OCI-LY1 (cell line): ENCODE measurements around the gene STRADA.

Experiments
- H2AFZ ChIP-seq: fragments of 200-600 bp; sonication (generic), shearing (Covaris generic); 2 replicates; pipeline ENCODE4 v1.6.0; 2014; ENCODE audit warnings: antibody characterized with exemption, mild to moderate bottlenecking, low read length
- H3F3A ChIP-seq: fragments of 200-600 bp; sonication (generic), shearing (Covaris generic); 2 replicates; pipeline ENCODE4 v1.6.0; 2014; ENCODE audit warnings: mild to moderate bottlenecking, antibody characterized with exemption, low read length, moderate library complexity; ENCODE audit not compliant: insufficient read depth
- H3K27ac ChIP-seq: fragments of 200-600 bp; sonication (generic); 2 replicates; pipeline ENCODE4 v1.5.1; 2014; ENCODE audit warnings: low read length, mixed run types, mild to moderate bottlenecking, low read depth; ENCODE audit not compliant: poor library complexity, severe bottlenecking
- H3K27me3 ChIP-seq: fragments of 200-600 bp; sonication (generic); 2 replicates; pipeline ENCODE4 v1.6.0; 2014; ENCODE audit warnings: antibody characterized with exemption, mild to moderate bottlenecking, low read length, moderate library complexity; ENCODE audit not compliant: insufficient read depth
- H3K36me3 ChIP-seq: fragments of 200-600 bp; sonication (generic); 2 replicates; pipeline ENCODE4 v1.6.1; 2014; ENCODE audit warnings: mild to moderate bottlenecking, antibody characterized with exemption, low read length, moderate library complexity, mixed read lengths; ENCODE audit not compliant: insufficient read depth
- H3K4me1 ChIP-seq: fragments of 200-600 bp; sonication (generic); 2 replicates; pipeline ENCODE4 v1.5.1; 2014; ENCODE audit warnings: mild to moderate bottlenecking, low read length, moderate library complexity; ENCODE audit not compliant: insufficient read depth, severe bottlenecking
- H3K4me2 ChIP-seq: fragments of 200-600 bp; sonication (generic), shearing (Covaris generic); 2 replicates; pipeline ENCODE4 v1.6.1; 2014; ENCODE audit warnings: low read length
- H3K4me3 ChIP-seq: fragments of 200-600 bp; sonication (generic); 2 replicates; pipeline ENCODE4 v1.5.1; 2014; ENCODE audit warnings: low read length, low read depth, mild to moderate bottlenecking, mixed read lengths; ENCODE audit not compliant: poor library complexity, severe bottlenecking
- H3K79me2 ChIP-seq: fragments of 200-600 bp; shearing (Covaris generic); 2 replicates; pipeline ENCODE4 v1.6.1; 2016; ENCODE audit warnings: mixed run types, low read length, mixed read lengths; ENCODE audit not compliant: insufficient read depth
- H3K9ac ChIP-seq: fragments of 200-600 bp; sonication (generic), shearing (Covaris generic); 2 replicates; pipeline ENCODE4 v1.6.1; 2014; ENCODE audit warnings: mild to moderate bottlenecking, low read length, mixed read lengths
- H3K9me2 ChIP-seq: fragments of 200-600 bp; sonication (generic), shearing (Covaris generic); 2 replicates; pipeline ENCODE4 v1.6.1; 2014; ENCODE audit warnings: low read depth, mild to moderate bottlenecking, low read length, mixed read lengths
- H3K9me3 ChIP-seq: fragments of 200-600 bp; shearing (Covaris generic); 2 replicates; pipeline ENCODE4 v1.6.1; 2014; ENCODE audit warnings: low read length, mixed read lengths
- H4K20me1 ChIP-seq: fragments of 200-600 bp; sonication (generic), shearing (Covaris generic); 2 replicates; pipeline ENCODE4 v1.6.0; 2016; ENCODE audit warnings: mild to moderate bottlenecking, low read length; ENCODE audit not compliant: insufficient read depth
- CTCF ChIP-seq: fragments of 200-600 bp; sonication (generic), shearing (Covaris generic); IDR thresholded peaks from 2 replicates; pipeline ENCODE4 v1.5.1; 2017; ENCODE audit warnings: mild to moderate bottlenecking, antibody characterized with exemption, low read length, moderate library complexity, mixed read lengths
- EZH2 ChIP-seq: fragments of 200-600 bp; sonication (generic), shearing (Covaris generic); IDR thresholded peaks from 2 replicates; pipeline ENCODE4 v1.8.0; 2017; ENCODE audit warnings: borderline replicate concordance, mixed run types, mild to moderate bottlenecking, antibody characterized with exemption, low read length, moderate library complexity, mixed read lengths

Gene STRADA

GRCh38 chr17:63695889-63696288 is 45.7 kb downstream of the STRADA start:
- Histone ChIP-seq H4K20me1 (no peaks in the 10 kb centered on the region), H3K27me3 (no peaks in the 10 kb centered on the region), H3K4me1 (peaks cover 44% of the 10 kb centered on the region), H2AFZ (no peak overlapping the region), H3K4me3 (peak overlapping the region; percentile 0), H3K27ac (peak overlapping the region; percentile 98), H3K9ac (peak overlapping the region; percentile 34; the same call in 1 of the 2 replicates), H3K9me2 (no peaks in the 10 kb centered on the region), H3K4me2 (peak overlapping the region; percentile 92), H3K36me3 (peaks cover 36% of the 10 kb centered on the region), H3K9me3 (no peaks in the 10 kb centered on the region), H3F3A (no peaks in the 10 kb centered on the region), H3K79me2 (no peaks in the 10 kb centered on the region)
- TF ChIP-seq CTCF: no peak
- TF ChIP-seq EZH2: no peak

DNA sequence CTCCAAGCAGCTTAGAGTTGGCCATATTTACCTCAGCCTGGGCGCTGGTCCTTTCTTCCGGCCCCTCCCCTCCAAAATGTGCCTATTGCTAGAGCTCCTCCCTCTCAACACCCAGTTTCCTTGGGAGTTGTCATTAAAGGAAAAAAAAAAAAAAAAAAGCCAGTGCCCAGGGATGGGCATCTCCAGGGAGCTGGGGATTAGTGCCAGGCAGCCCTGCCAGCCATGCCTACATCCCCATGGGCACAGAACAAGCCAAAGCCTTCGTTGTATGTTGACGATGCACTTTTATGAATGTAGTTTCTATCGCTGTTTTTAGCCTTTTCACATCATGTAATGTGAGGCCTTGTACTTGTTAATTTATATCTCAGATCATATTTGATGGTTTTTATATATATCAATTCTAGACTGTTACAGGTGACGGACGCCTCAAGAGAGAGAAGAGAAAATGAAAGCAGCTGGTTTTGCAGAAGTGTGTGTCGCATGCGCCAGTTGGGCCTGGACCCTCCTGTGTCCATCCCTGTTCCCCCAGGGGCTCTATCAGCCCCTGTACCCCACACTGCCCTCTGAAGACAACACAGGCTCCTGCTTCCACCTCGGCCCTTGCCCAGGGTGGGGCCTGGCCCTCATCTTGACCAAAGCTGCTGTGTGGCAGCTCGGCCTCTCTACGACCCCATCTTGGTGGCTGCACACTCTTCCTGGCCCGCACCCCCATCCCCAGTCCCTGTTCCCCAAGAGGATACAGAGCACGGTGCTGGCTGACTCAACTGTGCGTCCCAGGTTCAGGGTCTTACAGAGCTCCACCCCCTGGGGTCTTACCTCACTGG is 46.4 kb downstream of the STRADA start:
- H3K9ac ChIP-seq: peak overlapping the region; percentile 34; the same call in 1 of the 2 replicates
- peak overlapping the region; percentile 2 for H3K4me3 ChIP-seq
- no peaks in the 10 kb centered on the region for H3K9me2 ChIP-seq
- H4K20me1 ChIP-seq: no peaks in the 10 kb centered on the region
- peaks cover 37% of the 10 kb centered on the region for H3K4me1 ChIP-seq
- peak overlapping the region; percentile 92 for H3K4me2 ChIP-seq
- H3K79me2 ChIP-seq: no peaks in the 10 kb centered on the region
- peaks cover 42% of the 10 kb centered on the region for H3K36me3 ChIP-seq
- peak overlapping the region; percentile 98 for H3K27ac ChIP-seq
- H2AFZ ChIP-seq: no peak overlapping the region
- no peaks in the 10 kb centered on the region for H3K27me3 ChIP-seq
- TF ChIP-seq EZH2: no peak
- TF ChIP-seq CTCF: no peak
- H3K9me3 ChIP-seq: no peaks in the 10 kb centered on the region
- H3F3A ChIP-seq: no peaks in the 10 kb centered on the region

- Histone ChIP-seq H3K4me1 (peaks cover 36% of the 10 kb centered on the region), H3K9me3 (no peaks in the 10 kb centered on the region), H3K27ac (peak overlapping the region; percentile 98), H3K9me2 (no peaks in the 10 kb centered on the region), H2AFZ (no peak overlapping the region), H3K27me3 (no peaks in the 10 kb centered on the region), H3K79me2 (no peaks in the 10 kb centered on the region), H3K36me3 (peaks cover 44% of the 10 kb centered on the region), H3K4me2 (peak overlapping the region; percentile 92; the same call in 1 of the 2 replicates), H3K9ac (no peak overlapping the region; the same call in 1 of the 2 replicates), H4K20me1 (no peaks in the 10 kb centered on the region), H3K4me3 (no peak overlapping the region), H3F3A (no peaks in the 10 kb centered on the region)
- no peak for TF ChIP-seq EZH2
These were observed 47.2 kb downstream of the STRADA start for GRCh38 chr17:63694229-63694949.
